ENCODE results near the gene HPX. TPM values are rescaled to one million over a fixed set of nuclear protein-coding genes. Genes with fewer than 3 reads are reported as not detected.

Gene HPX
- total RNA-seq, 1 experiment from 2014 or later, result 0.75 TPM

- intact Hi-C loops (cut with micrococcal nuclease), result loop anchor here (1.0 kb wide), 1 partner anchor 42 kb away; the partner anchor contains the start of gene SMPD1
- POLR2A ChIA-PET, result interaction anchor here (1.3 to 1.6 kb wide), 2 partner anchors 12 to 42 kb away, joined by 3 to 6 read pairs; partner anchors contain the start of gene SMPD1
- Mint-ChIP-seq H3K36me3 (ENCODE audit: insufficient read depth, unreplicated experiment) (no peaks in the 10 kb centered on the region), H3K4me1 (ENCODE audit: insufficient read depth, unreplicated experiment) (peaks cover 12% of the 10 kb centered on the region), H3K9me3 (ENCODE audit: unreplicated experiment) (no peaks in the 10 kb centered on the region), H3K27me3 (ENCODE audit: insufficient read depth, unreplicated experiment) (no peaks in the 10 kb centered on the region), H3K27ac (ENCODE audit: low read depth, unreplicated experiment) (no peak overlapping the region), H3K4me3 (ENCODE audit: unreplicated experiment) (no peak overlapping the region)
- no peak for TF ChIP-seq CTCF (IDR thresholded peaks at IDR 0.05; ENCODE audit: unreplicated experiment)
- DNase-seq (ENCODE audit: unreplicated experiment), result peak; percentile 98
- no TSS peak for BruUV-seq (replicated peaks)
- CTCF ChIA-PET, result interaction anchor here (0.6 to 6.9 kb wide), 4 partner anchors 11 to 68 kb away, joined by 3 to 55 read pairs (median 4); partner anchors contain the start of gene HPX
These were observed 8.9 kb downstream of the HPX start for GRCh38 chr11:6431861-6432260.

- no peak for DNase-seq (ENCODE audit: unreplicated experiment)
- CTCF ChIA-PET, result interaction anchor here (0.7 to 3.0 kb wide), 5 partner anchors 10 to 49 kb away, joined by 3 to 22 read pairs (median 4); no protein-coding TSS in a partner anchor
- no peak for TF ChIP-seq CTCF (IDR thresholded peaks at IDR 0.05; ENCODE audit: unreplicated experiment)
- intact Hi-C loops (cut with micrococcal nuclease), result no loop called here
- no peaks in the 10 kb centered on the region for H3K9me3 Mint-ChIP-seq (ENCODE audit: unreplicated experiment)
- H3K4me3 Mint-ChIP-seq (ENCODE audit: unreplicated experiment), result no peak overlapping the region
- no TSS peak for BruUV-seq (replicated peaks)
- H3K27me3 Mint-ChIP-seq (ENCODE audit: insufficient read depth, unreplicated experiment), result peaks cover 40% of the 10 kb centered on the region
- peaks cover 8% of the 10 kb centered on the region for H3K4me1 Mint-ChIP-seq (ENCODE audit: insufficient read depth, unreplicated experiment)
- no peak overlapping the region for H3K27ac Mint-ChIP-seq (ENCODE audit: low read depth, unreplicated experiment)
- POLR2A ChIA-PET, result no interaction called here
- H3K36me3 Mint-ChIP-seq (ENCODE audit: insufficient read depth, unreplicated experiment), result no peaks in the 10 kb centered on the region
These were observed 13.3 kb downstream of the HPX start for GRCh38 chr11:6427516-6427915.

- Mint-ChIP-seq H3K36me3 (ENCODE audit: insufficient read depth, unreplicated experiment) (no peaks in the 10 kb centered on the region), H3K4me1 (ENCODE audit: insufficient read depth, unreplicated experiment) (no peaks in the 10 kb centered on the region), H3K9me3 (ENCODE audit: unreplicated experiment) (no peaks in the 10 kb centered on the region), H3K4me3 (ENCODE audit: unreplicated experiment) (peak overlapping the region; percentile 22), H3K27me3 (ENCODE audit: insufficient read depth, unreplicated experiment) (peaks cover 53% of the 10 kb centered on the region), H3K27ac (ENCODE audit: low read depth, unreplicated experiment) (no peak overlapping the region)
- no TSS peak for BruUV-seq (replicated peaks)
- ChIA-PET POLR2A (interaction anchor here (0.6 kb wide), 1 partner anchor 191 kb away, joined by 3 read pairs; the partner anchor contains the start of gene TAF10), CTCF (interaction anchor here (0.6 to 5.9 kb wide), 6 partner anchors 9 to 41 kb away, joined by 4 to 38 read pairs (median 5); partner anchors contain the start of gene HPX)
- DNase-seq (ENCODE audit: unreplicated experiment), result no peak
- TF ChIP-seq CTCF (IDR thresholded peaks at IDR 0.05; ENCODE audit: unreplicated experiment), result no peak
- intact Hi-C loops (cut with micrococcal nuclease), result no loop called here
These were observed 20.1 kb downstream of the HPX start for GRCh38 chr11:6420677-6421076.

GRCh38 chr11:6419009-6419631 is 21.7 kb downstream of the HPX start, which contains the start of gene APBB1:
APBB1 (minus strand) TSS chr11:6419094; CDS start chr11:6411347, 7,747 bp downstream.
- POLR2A ChIA-PET, result interaction anchor here (0.6 to 1.4 kb wide), 6 partner anchors 13 to 100 kb away, joined by 3 to 10 read pairs (median 5); partner anchors contain the start of genes ARFIP2, SMPD1 and TIMM10B

More at GRCh38 chr11:6419009-6419631, 21.7 kb downstream of the HPX start, which contains the start of gene APBB1:
- CTCF ChIA-PET, result interaction anchor here (0.6 to 5.9 kb wide), 8 partner anchors 24 to 95 kb away, joined by 3 to 38 read pairs (median 4); partner anchors contain the start of gene HPX
- peak within 1 kb of the TSS; percentile 45 for H3K4me3 Mint-ChIP-seq (ENCODE audit: unreplicated experiment)
- peaks cover 37% of the 10 kb centered on the region for H3K27me3 Mint-ChIP-seq (ENCODE audit: insufficient read depth, unreplicated experiment)
- no peak for TF ChIP-seq CTCF (IDR thresholded peaks at IDR 0.05; ENCODE audit: unreplicated experiment)
- BruUV-seq (replicated peaks), result no TSS peak
- no peaks in the 10 kb centered on the region for H3K9me3 Mint-ChIP-seq (ENCODE audit: unreplicated experiment)
- no peak within 1 kb of the TSS for H3K27ac Mint-ChIP-seq (ENCODE audit: low read depth, unreplicated experiment)
- intact Hi-C loops (cut with micrococcal nuclease), result no loop called here
- H3K4me1 Mint-ChIP-seq (ENCODE audit: insufficient read depth, unreplicated experiment), result no peaks in the 10 kb centered on the region
- H3K36me3 Mint-ChIP-seq (ENCODE audit: insufficient read depth, unreplicated experiment), result no peaks in the 10 kb centered on the region
- DNase-seq (ENCODE audit: unreplicated experiment), result no peak
